ENCODE data around the gene SEC14L2.

The SEC14L2 gene

DNA sequence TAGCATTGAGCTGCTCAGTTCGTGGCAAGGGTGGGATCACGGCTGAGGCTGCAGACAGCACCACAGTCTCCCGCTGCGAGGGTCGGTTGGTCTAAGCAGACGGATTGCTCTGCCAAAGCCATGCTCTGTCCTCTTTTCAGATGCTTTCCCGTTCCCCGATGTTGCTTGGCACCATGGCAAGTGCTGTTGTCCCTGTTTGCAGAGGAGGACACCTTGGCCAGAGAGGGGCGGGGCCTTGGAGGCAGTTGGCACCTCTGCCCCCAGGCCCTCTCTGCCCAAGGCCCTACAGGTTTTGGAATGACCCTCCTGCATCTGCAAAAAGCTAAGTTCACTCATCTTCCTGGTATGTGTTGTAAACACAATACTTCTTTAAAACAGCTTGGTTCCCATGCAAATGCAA lies 28.4 kb upstream of the SEC14L2 start:
- Histone ChIP-seq H3K9me3 (ENCODE audit: control insufficient read depth, insufficient read depth, low read length) (no peaks in the 10 kb centered on the region), H3K36me3 (ENCODE audit: insufficient read depth, low read length) (no peaks in the 10 kb centered on the region; the same call in 1 of the 2 replicates), H3K4me1 (ENCODE audit: insufficient read depth, low read length) (0 out of 2 replicates have a peak, but pooled peaks cover 3% of the 10 kb centered on the region), H3K9ac (ENCODE audit: low read depth, low read length) (no peak overlapping the region)

DNA sequence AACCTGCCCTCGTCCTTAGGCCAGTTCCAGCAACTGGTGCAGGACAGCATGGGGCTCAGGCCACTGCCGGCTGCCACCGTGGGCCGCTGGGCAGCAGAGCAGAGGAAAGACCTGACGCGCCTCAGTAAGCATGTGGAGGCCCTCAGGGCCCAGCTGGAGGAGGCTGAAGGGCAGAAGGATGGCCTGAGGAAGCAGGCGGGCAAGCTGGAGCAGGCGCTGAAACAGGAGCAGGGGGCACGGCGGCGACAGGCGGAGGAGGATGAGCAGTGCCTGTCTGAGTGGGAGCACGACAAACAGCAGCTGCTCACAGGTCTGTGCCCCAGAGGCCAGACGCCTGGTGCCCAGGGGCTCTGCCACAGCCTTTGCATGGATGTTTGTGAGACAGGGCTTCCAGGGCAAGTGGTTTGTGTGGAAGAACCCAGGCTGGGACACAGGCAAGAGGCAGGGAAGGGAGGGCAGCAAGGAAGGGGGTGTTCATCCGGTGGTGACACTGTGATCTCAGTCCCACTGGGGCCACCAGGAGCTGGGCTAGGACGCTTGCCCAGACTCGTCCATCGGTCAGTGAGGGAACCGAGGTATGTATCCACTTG lies 26.1 kb upstream of the SEC14L2 start:
- no peaks in the 10 kb centered on the region; the same call in 1 of the 2 replicates for H3K36me3 ChIP-seq (ENCODE audit: insufficient read depth, low read length)
- no peak overlapping the region for H3K9ac ChIP-seq (ENCODE audit: low read depth, low read length)
- H3K4me1 ChIP-seq (ENCODE audit: insufficient read depth, low read length): 0 out of 2 replicates have a peak, but pooled peaks cover 3% of the 10 kb centered on the region
- no peaks in the 10 kb centered on the region for H3K9me3 ChIP-seq (ENCODE audit: control insufficient read depth, insufficient read depth, low read length)

DNA sequence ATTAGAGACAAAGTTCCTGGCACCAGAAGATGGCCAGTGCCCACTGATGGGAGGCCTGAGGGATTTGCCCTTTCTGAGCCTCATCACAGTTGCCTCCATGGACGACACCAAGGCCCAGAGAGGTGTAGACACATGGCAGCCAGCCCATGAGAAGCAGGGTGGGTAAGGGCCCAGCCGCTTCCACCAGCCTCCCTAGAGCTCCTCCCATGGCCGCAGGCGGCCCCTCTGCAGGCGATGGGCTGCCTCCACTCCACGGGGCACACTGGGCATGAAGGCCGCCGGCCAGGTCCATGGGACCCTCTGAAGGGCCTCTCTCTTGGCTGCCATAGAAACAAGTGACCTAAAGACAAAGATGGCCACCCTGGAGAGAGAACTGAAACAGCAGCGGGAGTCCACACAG lies 25.5 kb upstream of the SEC14L2 start:
- 0 out of 2 replicates have a peak, but pooled peaks cover 3% of the 10 kb centered on the region for H3K4me1 ChIP-seq (ENCODE audit: insufficient read depth, low read length)
- H3K36me3 ChIP-seq (ENCODE audit: insufficient read depth, low read length): no peaks in the 10 kb centered on the region; the same call in 1 of the 2 replicates
- no peaks in the 10 kb centered on the region for H3K9me3 ChIP-seq (ENCODE audit: control insufficient read depth, insufficient read depth, low read length)
- no peak overlapping the region for H3K9ac ChIP-seq (ENCODE audit: low read depth, low read length)

DNA sequence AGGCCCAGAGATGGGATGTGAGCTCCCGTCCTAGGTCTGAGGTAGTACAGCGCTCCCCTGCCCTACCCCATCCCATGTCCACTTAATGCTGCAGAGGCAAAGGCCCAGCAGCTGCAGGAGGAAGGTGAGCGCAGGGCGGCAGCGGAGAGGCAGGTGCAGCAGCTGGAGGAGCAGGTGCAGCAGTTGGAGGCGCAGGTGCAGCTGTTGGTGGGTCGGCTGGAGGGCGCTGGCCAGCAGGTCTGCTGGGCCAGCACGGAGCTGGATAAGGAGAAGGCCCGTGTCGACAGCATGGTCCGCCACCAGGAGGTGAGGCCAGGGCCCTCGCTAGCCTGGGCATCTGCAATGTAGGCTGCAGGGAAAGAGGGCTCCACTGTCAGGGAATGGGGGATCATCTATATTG lies 24.8 kb upstream of the SEC14L2 start:
- Histone ChIP-seq H3K9ac (ENCODE audit: low read depth, low read length) (no peak overlapping the region), H3K9me3 (ENCODE audit: control insufficient read depth, insufficient read depth, low read length) (no peaks in the 10 kb centered on the region), H3K36me3 (ENCODE audit: insufficient read depth, low read length) (no peaks in the 10 kb centered on the region)

DNA sequence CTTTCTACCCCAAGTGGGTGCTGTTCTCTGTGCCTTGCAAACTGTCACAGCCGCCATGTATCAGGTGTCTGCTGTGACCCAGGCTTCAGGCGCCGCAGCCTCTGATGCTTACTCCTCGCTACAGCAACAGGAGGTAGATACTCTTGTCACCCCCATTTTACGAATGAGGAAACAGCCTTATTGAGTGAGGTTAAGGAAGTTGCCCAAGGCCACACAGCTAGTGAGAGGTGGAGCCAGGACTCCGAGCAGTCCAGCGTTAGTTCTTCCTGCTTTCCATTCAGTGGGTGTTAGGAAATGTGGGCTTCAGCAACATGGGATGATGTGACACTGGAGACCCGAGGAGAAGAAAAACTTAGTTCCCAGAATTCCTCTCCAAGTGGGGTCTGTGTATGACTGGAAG lies 23.9 kb upstream of the SEC14L2 start:
- Histone ChIP-seq H3K4me1 (ENCODE audit: insufficient read depth, low read length) (0 out of 2 replicates have a peak, but pooled peaks cover 3% of the 10 kb centered on the region), H3K36me3 (ENCODE audit: insufficient read depth, low read length) (no peaks in the 10 kb centered on the region), H3K9me3 (ENCODE audit: control insufficient read depth, insufficient read depth, low read length) (no peaks in the 10 kb centered on the region), H3K9ac (ENCODE audit: low read depth, low read length) (no peak overlapping the region)

More for the DNA sequence above, 24.8 kb upstream of the SEC14L2 start:
- 0 out of 2 replicates have a peak, but pooled peaks cover 3% of the 10 kb centered on the region for H3K4me1 ChIP-seq (ENCODE audit: insufficient read depth, low read length)

DNA sequence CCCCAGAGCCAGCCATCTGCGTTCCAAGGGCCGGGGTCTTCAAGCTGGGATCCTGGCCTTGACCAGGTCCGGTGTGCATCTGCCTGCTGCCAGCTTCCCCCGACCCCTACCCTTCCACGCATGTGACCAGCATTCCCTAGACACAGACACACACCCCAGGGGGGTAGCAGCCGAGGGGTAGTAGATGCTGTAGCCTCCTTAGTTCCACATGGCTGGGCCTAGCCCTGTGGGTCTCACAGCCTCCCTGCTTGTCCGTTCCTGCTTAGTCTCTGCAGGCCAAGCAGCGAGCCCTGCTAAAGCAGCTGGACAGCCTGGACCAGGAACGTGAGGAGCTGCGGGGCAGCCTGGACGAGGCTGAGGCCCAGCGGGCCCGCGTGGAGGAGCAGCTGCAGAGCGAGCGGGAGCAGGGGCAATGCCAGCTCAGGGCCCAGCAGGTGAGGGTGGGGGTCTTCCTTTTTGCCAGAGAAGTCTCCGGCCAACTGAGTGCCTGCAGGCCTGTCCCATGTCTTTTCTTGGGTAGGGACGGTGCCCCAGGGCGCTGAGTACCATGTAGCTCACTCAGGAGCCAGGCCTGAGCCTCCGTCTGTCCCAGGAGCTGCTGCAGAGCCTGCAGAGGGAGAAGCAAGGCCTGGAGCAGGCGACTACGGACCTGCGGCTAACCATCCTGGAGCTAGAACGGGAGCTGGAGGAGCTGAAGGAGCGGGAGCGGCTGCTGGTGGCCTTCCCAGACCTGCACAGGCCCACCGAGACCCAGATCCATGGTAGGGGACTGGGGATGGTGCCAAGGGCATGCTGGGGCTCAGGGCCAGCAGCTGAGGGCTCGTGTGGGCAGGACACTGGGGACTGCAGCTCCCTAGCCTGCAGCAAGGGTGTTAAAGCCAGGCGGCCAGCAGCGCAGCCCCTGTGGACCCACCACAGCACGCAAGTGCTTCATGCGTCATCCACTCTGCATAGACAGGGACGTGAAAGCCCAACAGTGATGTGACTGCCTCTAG lies 23.2 kb upstream of the SEC14L2 start:
- Histone ChIP-seq H3K9ac (ENCODE audit: low read depth, low read length) (no peak overlapping the region), H3K4me1 (ENCODE audit: insufficient read depth, low read length) (no peaks in the 10 kb centered on the region), H3K36me3 (ENCODE audit: insufficient read depth, low read length) (no peaks in the 10 kb centered on the region), H3K9me3 (ENCODE audit: control insufficient read depth, insufficient read depth, low read length) (no peaks in the 10 kb centered on the region)

DNA sequence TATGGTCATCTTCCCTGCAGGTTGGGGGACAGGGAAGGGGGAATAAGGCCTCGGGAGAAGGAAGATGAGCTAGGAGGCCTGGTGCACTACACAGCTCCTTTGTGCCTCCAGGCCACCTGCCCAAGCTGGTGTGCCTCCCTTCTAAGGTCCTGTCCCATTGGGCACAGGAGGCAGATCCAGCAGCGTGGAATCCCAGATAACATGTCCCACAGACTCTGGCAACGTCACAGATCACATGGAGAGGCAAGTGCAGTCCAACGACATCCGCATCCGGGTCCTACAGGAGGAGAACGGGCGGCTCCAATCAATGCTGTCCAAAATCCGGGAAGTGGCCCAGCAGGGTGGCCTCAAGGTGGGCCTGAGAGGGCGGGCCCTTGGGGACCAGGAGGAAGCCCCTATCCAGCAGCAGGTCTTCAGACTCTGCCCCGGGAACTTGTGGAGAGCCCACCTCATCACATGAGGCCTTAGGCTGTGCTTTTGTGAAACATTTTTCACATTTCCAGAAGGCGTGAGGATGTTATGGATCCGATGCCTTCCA lies 21.4 kb upstream of the SEC14L2 start:
- H3K36me3 ChIP-seq (ENCODE audit: insufficient read depth, low read length): no peaks in the 10 kb centered on the region
- H3K9me3 ChIP-seq (ENCODE audit: control insufficient read depth, insufficient read depth, low read length): no peaks in the 10 kb centered on the region
- H3K4me1 ChIP-seq (ENCODE audit: insufficient read depth, low read length): no peaks in the 10 kb centered on the region
- H3K9ac ChIP-seq (ENCODE audit: low read depth, low read length): no peak overlapping the region

DNA sequence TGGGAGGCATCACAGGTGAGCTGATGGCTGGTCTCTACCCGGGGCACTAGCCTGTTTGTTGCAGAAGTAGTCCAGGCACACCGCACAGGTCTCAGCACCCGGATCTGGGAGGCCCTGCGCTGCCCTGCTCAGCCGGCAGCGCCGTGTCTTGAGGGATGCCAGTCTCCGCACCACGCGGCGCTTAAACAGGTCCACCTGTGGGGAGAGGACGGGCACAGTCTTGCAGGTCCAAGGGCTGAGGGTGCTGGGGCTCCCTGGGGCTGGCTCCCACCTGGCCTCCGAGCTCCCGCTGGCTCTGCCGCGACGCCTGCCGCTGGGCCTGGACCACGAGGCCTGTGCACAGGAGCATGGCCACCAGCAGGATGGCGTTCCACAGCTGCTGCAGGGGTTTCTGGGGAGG lies 16.8 kb upstream of the SEC14L2 start:
- no peaks in the 10 kb centered on the region for H3K9me3 ChIP-seq (ENCODE audit: control insufficient read depth, insufficient read depth, low read length)
- no peak overlapping the region for H3K9ac ChIP-seq (ENCODE audit: low read depth, low read length)
- no peaks in the 10 kb centered on the region for H3K4me1 ChIP-seq (ENCODE audit: insufficient read depth, low read length)
- no peaks in the 10 kb centered on the region for H3K36me3 ChIP-seq (ENCODE audit: insufficient read depth, low read length)

DNA sequence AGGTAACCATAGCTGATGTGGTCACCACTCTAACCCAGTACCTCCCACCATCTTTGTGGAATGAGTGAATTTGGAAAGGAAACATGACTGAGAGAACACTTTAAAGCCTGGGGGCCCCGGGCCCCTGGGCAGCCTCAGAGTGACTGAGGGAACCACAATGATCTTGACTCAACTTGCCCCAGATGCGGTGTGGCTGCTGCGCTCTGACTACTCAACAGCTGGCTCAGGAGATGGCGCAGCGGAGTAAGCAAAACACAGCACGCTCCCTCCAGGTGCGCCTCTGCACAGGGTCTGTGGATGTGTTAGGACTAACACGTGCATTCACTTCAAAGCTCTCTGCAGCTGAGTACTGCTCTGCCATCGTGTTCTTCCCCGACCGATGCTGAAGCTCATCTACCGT lies 15.6 kb upstream of the SEC14L2 start:
- no peaks in the 10 kb centered on the region for H3K4me1 ChIP-seq (ENCODE audit: insufficient read depth, low read length)
- H3K9ac ChIP-seq (ENCODE audit: low read depth, low read length): no peak overlapping the region
- no peaks in the 10 kb centered on the region for H3K9me3 ChIP-seq (ENCODE audit: control insufficient read depth, insufficient read depth, low read length)
- no peaks in the 10 kb centered on the region for H3K36me3 ChIP-seq (ENCODE audit: insufficient read depth, low read length)

DNA sequence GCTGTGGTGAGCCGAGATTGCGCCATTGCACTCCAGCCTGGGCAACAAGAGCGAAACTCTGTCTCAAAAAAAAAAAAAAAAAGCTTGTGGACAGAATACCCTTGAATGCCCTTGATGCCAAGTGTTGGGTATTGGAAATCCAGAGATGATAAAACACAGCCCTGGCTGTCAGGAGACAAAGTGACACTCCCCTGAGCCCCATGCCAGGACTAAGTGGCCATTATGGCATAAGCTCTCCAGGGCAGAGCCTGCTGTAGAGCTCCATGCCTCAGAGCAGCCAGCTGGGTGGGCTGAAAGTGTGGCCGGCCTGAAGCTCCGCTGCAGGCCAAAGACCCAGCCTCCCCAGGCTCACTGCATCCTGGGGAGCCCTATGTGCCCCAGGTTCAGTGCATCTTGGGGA lies 14.5 kb upstream of the SEC14L2 start:
- no peak overlapping the region for H3K9ac ChIP-seq (ENCODE audit: low read depth, low read length)
- no peaks in the 10 kb centered on the region for H3K4me1 ChIP-seq (ENCODE audit: insufficient read depth, low read length)
- no peaks in the 10 kb centered on the region for H3K9me3 ChIP-seq (ENCODE audit: control insufficient read depth, insufficient read depth, low read length)
- H3K36me3 ChIP-seq (ENCODE audit: insufficient read depth, low read length): no peaks in the 10 kb centered on the region

DNA sequence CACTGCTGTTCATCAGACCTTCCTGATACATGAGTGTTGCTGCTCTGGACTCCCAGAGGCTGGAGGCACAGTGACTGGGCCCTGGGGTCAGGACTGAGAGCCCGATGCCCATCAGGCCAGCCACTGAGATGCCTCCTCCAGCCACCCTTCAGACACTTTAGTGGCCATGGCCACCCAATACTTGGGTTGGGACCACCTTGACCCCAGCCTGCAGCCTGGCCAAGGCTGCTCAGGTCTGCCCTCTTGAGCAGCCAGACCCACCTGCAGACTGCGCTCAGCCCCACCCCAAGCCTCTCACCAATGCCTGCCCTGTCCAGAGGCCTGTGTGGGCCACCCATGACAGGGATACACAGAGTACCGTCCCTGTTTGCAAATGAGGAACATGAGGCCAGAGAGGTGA lies 13.8 kb upstream of the SEC14L2 start:
- Histone ChIP-seq H3K4me1 (ENCODE audit: insufficient read depth, low read length) (no peaks in the 10 kb centered on the region), H3K36me3 (ENCODE audit: insufficient read depth, low read length) (no peaks in the 10 kb centered on the region), H3K9me3 (ENCODE audit: control insufficient read depth, insufficient read depth, low read length) (no peaks in the 10 kb centered on the region), H3K9ac (ENCODE audit: low read depth, low read length) (no peak overlapping the region)

DNA sequence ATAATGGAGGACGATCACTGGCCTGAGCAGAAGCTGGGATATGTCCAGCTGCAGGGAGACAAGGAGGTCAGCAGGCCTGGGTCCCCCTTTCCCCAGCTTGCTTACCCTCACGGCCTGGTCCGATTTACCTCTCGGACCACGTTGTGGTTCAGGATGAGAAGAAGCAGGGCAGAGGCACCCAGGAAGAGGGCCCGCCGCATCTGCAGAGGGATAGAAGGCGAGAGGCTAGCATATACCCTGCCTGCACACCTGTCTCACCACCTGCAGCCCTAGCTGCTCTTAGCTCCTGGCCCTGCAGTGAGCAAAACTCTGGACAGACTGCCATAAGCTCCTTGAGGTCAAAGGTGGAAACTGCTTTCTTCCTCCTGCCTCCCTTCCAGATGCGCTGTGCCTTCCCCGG lies 10.9 kb upstream of the SEC14L2 start:
- no peak overlapping the region for H3K9ac ChIP-seq (ENCODE audit: low read depth, low read length)
- H3K4me1 ChIP-seq (ENCODE audit: insufficient read depth, low read length): no peaks in the 10 kb centered on the region
- no peaks in the 10 kb centered on the region for H3K36me3 ChIP-seq (ENCODE audit: insufficient read depth, low read length)
- H3K9me3 ChIP-seq (ENCODE audit: control insufficient read depth, insufficient read depth, low read length): peaks cover 4% of the 10 kb centered on the region; the same call in 1 of the 2 replicates

DNA sequence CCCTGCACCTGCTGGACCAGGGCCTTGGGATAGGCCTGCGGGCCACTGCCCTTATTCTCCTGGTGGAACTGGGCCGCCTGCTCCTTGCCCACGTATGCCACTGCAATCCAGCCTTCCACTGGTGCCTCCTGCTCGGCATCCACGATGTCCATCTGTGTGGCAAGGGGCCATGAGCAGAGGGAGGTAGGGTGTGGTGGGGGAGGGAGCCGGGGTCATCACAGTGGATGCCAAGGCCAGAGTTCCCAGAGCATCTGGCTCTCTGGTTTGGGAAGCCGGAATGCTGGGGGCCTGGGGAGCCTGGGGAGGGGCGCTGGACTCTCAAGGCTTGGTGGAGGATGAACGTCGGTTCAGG lies 10.2 kb upstream of the SEC14L2 start:
- peaks cover 4% of the 10 kb centered on the region; the same call in 1 of the 2 replicates for H3K9me3 ChIP-seq (ENCODE audit: control insufficient read depth, insufficient read depth, low read length)
- H3K9ac ChIP-seq (ENCODE audit: low read depth, low read length): peak overlapping the region; percentile 57
- peaks cover 2% of the 10 kb centered on the region; the same call in 1 of the 2 replicates for H3K4me1 ChIP-seq (ENCODE audit: insufficient read depth, low read length)
- no peaks in the 10 kb centered on the region for H3K36me3 ChIP-seq (ENCODE audit: insufficient read depth, low read length)

DNA sequence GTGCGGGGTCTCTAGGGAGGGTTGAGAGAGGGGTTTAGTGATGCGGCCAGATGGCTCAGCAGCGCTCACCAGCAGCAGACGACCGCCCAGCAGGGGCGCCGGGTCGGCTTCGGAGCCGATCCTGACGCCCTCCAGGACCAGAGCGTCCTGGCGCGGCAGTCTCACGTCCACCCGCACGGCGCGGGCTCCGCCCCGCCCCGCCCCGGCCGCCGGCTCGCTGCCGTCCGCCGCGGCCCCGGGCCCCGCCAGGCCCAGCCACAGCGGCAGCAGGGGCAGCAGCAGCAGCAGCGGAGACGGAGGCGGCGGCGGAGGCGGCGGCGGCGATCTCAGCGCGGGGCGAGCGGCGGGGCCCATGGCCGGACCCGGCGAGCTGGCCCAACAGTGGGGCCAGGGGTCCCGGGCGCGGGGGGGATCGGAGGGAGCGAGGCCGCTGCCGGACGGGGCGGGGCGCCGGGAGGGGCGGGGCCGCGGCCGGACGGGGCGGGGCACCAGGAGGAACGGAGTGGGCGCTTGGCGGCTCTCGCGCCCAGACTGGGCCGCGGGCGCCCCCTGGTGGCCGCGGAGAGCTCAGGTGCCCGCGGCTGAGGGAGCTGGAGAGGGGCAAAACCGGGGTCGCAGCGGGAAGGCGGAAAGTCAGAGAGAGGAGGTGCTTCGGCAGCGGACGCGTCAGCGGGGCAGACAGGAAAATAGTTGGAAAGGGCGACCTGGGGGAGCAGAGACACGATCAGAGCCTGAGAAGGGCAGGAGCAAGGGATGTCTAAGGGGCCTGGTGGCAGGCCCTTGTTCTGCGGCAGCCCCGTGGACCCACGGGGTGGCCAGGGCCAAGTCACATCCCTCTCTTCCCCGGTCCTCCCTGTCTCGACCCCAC lies 9.6 kb upstream of the SEC14L2 start, which contains the start of gene RNF215:
Gene RNF215, minus strand, starts transcription at position 452 of the 868 bp plus-strand sequence. Its CDS starts 98 bp downstream, at position 354.
- no peaks in the 10 kb centered on the region for H3K36me3 ChIP-seq (ENCODE audit: insufficient read depth, low read length)
- H3K9me3 ChIP-seq (ENCODE audit: control insufficient read depth, insufficient read depth, low read length): peaks cover 4% of the 10 kb centered on the region; the same call in 1 of the 2 replicates
- H3K9ac ChIP-seq (ENCODE audit: low read depth, low read length): peak within 1 kb of the TSS; percentile 57
- peaks cover 3% of the 10 kb centered on the region; the same call in 1 of the 2 replicates for H3K4me1 ChIP-seq (ENCODE audit: insufficient read depth, low read length)
